MCF 10A (cell line): ENCODE measurements around the gene AARS2. TPM values are rescaled to one million over a fixed set of nuclear protein-coding genes. Genes with fewer than 3 reads are reported as not detected.
A peak's percentile ranks its signal among the peaks of the same experiment; 100 is the strongest.

Source experiments
- BruUV-seq: library from RNA; stranded (reverse); fragments of 400-500 nt; replicated peaks from 2 replicates; lab custom pipeline; 2021; lab: Mats Ljungman, UMichigan
- CTCF ChIA-PET: fragments of 300-600 bp; sonication (Branson Sonifier 250); formaldehyde crosslinking; extraction: SDS; loops from one replicate; lab custom pipeline; 2021; ENCODE audit warnings: antibody characterized with exemption, inconsistent platforms; lab: Yijun Ruan, JAX
- POLR2A ChIA-PET: fragments of 300-600, 350-650 bp; sonication (Branson Sonifier 250); formaldehyde crosslinking; extraction: SDS; loops from one replicate; lab custom pipeline; 2020; ENCODE audit warnings: antibody characterized with exemption, inconsistent platforms; lab: Yijun Ruan, JAX
- DNase-seq: peaks from one replicate; pipeline ENCODE4 v3.0.0-alpha.2; 2018; ENCODE audit not compliant: unreplicated experiment
- H3K27ac Mint-ChIP-seq: one replicate; pipeline ENCODE4 v1.8.0; 2022; ENCODE audit warnings: mild to moderate bottlenecking, low read depth, mixed read lengths; ENCODE audit not compliant: unreplicated experiment
- H3K27me3 Mint-ChIP-seq: one replicate; pipeline ENCODE4 v1.8.0; 2022; ENCODE audit warnings: mixed read lengths; ENCODE audit not compliant: insufficient read depth, unreplicated experiment
- H3K36me3 Mint-ChIP-seq: one replicate; pipeline ENCODE4 v1.8.0; 2022; ENCODE audit warnings: mild to moderate bottlenecking, moderate library complexity, mixed read lengths; ENCODE audit not compliant: insufficient read depth, unreplicated experiment
- H3K4me1 Mint-ChIP-seq: one replicate; pipeline ENCODE4 v1.8.0; 2022; ENCODE audit warnings: mixed read lengths; ENCODE audit not compliant: insufficient read depth, unreplicated experiment
- H3K4me3 Mint-ChIP-seq: one replicate; pipeline ENCODE4 v1.8.0; 2022; ENCODE audit warnings: mild to moderate bottlenecking, moderate library complexity, mixed read lengths; ENCODE audit not compliant: unreplicated experiment
- H3K9me3 Mint-ChIP-seq: one replicate; pipeline ENCODE4 v1.8.0; 2022; ENCODE audit warnings: mixed read lengths; ENCODE audit not compliant: unreplicated experiment
- intact Hi-C: fragments of 100-400 bp; cut with micrococcal nuclease; formaldehyde crosslinking; loops from 2 replicates; pipeline ENCODE4 v1.14.1; 2022
- total RNA-seq: library from RNA; stranded (reverse); gene quantifications from 2 replicates; pipeline ENCODE4 v1.2.3, GENCODE V29; 2022
- TF ChIP-seq, protein P1 (sequence below): fragments of 200-600 bp; IDR thresholded peaks from one replicate; pipeline ENCODE4 v1.8.0; 2022; ENCODE audit warnings: antibody characterized with exemption, mild to moderate bottlenecking; ENCODE audit not compliant: unreplicated experiment

The AARS2 gene
- total RNA-seq, 1 experiment from 2014 or later = 15.5 TPM

- H3K27me3 Mint-ChIP-seq = peaks cover 22% of the 10 kb centered on the region
- no TSS peak for BruUV-seq
Observed at GRCh38 chr6:44298055-44298803, 14.9 kb downstream of the AARS2 start.

GRCh38 chr6:44297063-44298038 lies 15.8 kb downstream of the AARS2 start:
- Mint-ChIP-seq H3K4me3 (peak overlapping the region; percentile 43), H3K27ac (no peak overlapping the region), H3K27me3 (peaks cover 28% of the 10 kb centered on the region), H3K4me1 (peaks cover 4% of the 10 kb centered on the region), H3K9me3 (no peaks in the 10 kb centered on the region), H3K36me3 (peaks cover 29% of the 10 kb centered on the region)
- no TSS peak for BruUV-seq
- TF ChIP-seq, protein P1, sequence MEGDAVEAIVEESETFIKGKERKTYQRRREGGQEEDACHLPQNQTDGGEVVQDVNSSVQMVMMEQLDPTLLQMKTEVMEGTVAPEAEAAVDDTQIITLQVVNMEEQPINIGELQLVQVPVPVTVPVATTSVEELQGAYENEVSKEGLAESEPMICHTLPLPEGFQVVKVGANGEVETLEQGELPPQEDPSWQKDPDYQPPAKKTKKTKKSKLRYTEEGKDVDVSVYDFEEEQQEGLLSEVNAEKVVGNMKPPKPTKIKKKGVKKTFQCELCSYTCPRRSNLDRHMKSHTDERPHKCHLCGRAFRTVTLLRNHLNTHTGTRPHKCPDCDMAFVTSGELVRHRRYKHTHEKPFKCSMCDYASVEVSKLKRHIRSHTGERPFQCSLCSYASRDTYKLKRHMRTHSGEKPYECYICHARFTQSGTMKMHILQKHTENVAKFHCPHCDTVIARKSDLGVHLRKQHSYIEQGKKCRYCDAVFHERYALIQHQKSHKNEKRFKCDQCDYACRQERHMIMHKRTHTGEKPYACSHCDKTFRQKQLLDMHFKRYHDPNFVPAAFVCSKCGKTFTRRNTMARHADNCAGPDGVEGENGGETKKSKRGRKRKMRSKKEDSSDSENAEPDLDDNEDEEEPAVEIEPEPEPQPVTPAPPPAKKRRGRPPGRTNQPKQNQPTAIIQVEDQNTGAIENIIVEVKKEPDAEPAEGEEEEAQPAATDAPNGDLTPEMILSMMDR = no peak
- CTCF ChIA-PET = interaction anchor here (0.6 to 1.5 kb wide), 3 partner anchors 14 to 87 kb away, joined by 3 to 5 read pairs (median 4); no protein-coding TSS in a partner anchor
- intact Hi-C loops = no loop called here
- POLR2A ChIA-PET = interaction anchor here (2.0 kb wide), 2 partner anchors 12 to 16 kb away, joined by 6 to 7 read pairs; partner anchors contain the start of gene AARS2
- DNase-seq = no peak

More at GRCh38 chr6:44298055-44298803, 14.9 kb downstream of the AARS2 start:
- intact Hi-C loops = no loop called here
- POLR2A ChIA-PET = interaction anchor here (0.7 to 2.0 kb wide), 2 partner anchors 8 to 15 kb away, joined by 4 to 7 read pairs; partner anchors contain the start of gene AARS2
- H3K9me3 Mint-ChIP-seq = no peaks in the 10 kb centered on the region
- H3K27ac Mint-ChIP-seq = peak overlapping the region; percentile 20
- peaks cover 29% of the 10 kb centered on the region for H3K36me3 Mint-ChIP-seq
- TF ChIP-seq, protein P1 = no peak
- no peak for DNase-seq
- H3K4me1 Mint-ChIP-seq = peaks cover 4% of the 10 kb centered on the region
- CTCF ChIA-PET = interaction anchor here (0.6 to 1.5 kb wide), 4 partner anchors 10 to 473 kb away, joined by 3 to 5 read pairs (median 4); partner anchors contain the start of gene AARS2
- peak overlapping the region; percentile 43 for H3K4me3 Mint-ChIP-seq

DNA sequence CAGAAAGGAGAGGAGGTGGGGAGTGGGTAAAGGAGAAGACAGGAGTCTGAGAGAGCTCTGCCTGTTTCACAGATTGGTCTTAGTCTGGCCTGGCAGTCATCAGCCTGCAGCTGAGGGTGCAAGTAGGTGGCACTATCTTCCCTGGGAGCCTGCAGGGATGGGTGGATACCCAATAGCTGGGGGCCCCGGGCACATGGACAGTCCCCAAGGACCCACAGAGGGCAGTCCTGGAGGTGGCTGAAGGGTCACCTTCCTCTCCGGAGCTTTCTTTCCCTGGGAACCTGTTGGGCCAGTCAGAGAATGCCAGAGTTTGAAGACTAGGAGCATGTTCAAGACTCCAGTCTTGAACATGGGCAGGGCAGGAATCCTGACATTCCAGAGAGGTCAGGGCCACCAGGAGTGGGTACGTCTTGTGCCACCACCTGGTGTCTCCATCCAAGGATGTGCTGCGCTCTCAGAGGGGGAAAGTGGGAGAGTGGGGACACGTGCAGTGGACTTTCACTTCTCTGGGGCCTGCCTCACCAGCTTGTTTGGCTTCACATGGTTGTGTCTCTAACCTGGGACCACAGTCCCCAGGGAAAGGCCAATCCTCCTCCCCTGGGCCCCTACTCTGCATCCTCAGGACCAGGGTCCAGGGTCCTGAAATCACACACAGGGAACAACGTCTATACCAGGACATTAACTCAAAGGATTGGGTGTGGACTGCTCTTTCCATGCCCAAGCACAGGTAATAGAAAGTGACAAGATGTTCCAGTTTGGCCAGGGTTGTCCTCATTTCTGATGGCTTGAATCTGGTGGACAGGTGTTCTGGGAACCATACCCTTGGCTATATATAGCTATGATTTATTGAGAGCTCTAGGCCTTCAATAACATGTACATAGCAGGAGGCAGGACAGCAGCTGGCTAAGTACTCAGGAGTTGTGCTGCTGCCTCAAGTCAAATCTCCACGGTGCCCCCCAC lies 18.0 kb downstream of the AARS2 start:
- CTCF ChIA-PET = interaction anchor here (0.7 to 1.5 kb wide), 5 partner anchors 9 to 41 kb away, joined by 3 to 5 read pairs (median 3); no protein-coding TSS in a partner anchor
- Mint-ChIP-seq H3K9me3 (no peaks in the 10 kb centered on the region), H3K4me3 (no peak overlapping the region), H3K27ac (no peak overlapping the region), H3K27me3 (peaks cover 50% of the 10 kb centered on the region), H3K36me3 (peaks cover 23% of the 10 kb centered on the region), H3K4me1 (peaks cover 4% of the 10 kb centered on the region)
- TF ChIP-seq, protein P1 = no peak
- POLR2A ChIA-PET = interaction anchor here (0.6 to 2.0 kb wide), 6 partner anchors 11 to 509 kb away, joined by 3 to 6 read pairs (median 4); partner anchors contain the start of gene AARS2
- BruUV-seq = no TSS peak
- no peak for DNase-seq
- intact Hi-C loops = no loop called here
